IPS-18a (cell line): Measurements from ENCODE around the gene KRT35.

ENCODE experiments used
- H3K27ac ChIP-seq: one replicate; pipeline ENCODE4 v1.5.1; 2013; ENCODE audit warnings: low read length
- H3K27me3 ChIP-seq: one replicate; pipeline ENCODE4 v1.6.1; 2013; ENCODE audit warnings: mild to moderate bottlenecking, low read length; ENCODE audit not compliant: control insufficient read depth, insufficient read depth
- H3K36me3 ChIP-seq: one replicate; pipeline ENCODE4 v1.6.1; 2013; ENCODE audit warnings: low read depth, low read length; ENCODE audit not compliant: control insufficient read depth
- H3K4me1 ChIP-seq: one replicate; pipeline ENCODE4 v1.6.1; 2013; ENCODE audit warnings: low read depth, low read length; ENCODE audit not compliant: control insufficient read depth
- H3K4me3 ChIP-seq: one replicate; pipeline ENCODE4 v1.5.1; 2013; ENCODE audit warnings: low read length
- H3K9ac ChIP-seq: one replicate; pipeline ENCODE4 v1.6.1; 2013; ENCODE audit warnings: mild to moderate bottlenecking, low read length, moderate library complexity
- H3K9me3 ChIP-seq: one replicate; pipeline ENCODE4 v1.6.1; 2013; ENCODE audit warnings: low read depth, low read length; ENCODE audit not compliant: control insufficient read depth

KRT35 gene

DNA sequence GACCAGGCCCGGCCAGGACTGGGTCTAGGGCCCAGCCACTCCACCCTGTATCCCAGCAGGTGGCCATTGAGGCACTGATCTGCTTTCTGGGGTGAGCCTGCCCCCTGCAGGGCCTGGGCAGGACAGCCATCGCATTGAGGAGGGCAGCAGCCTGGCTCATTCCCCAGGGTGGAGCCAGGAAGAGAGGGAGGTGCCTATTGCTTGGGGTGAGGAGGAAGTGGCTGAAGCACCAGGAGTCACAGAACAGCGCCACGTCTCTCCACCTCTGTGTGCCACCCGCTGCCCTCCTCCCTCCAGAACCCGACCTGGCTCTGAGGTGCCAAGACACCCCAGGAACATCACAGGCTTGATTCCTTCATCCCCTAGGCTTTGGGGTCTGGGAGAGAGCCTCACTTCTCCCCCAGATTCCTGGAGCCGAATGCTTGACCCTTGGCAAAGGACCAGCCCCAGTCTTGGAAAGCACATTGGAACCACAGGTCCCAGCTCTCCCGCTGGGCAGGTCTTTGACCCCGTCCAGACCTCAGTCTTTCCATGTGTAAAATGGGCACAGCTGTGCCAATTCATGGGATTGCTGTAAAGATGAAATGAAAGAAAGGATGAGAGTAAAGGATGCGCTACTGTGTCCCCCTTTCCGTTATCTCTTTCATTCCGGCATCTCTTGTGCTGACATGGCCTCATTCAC, 16.0 kb upstream of the KRT35 start:
- no peaks in the 10 kb centered on the region for H3K36me3 ChIP-seq
- H3K9me3 ChIP-seq: no peaks in the 10 kb centered on the region
- no peak overlapping the region for H3K27ac ChIP-seq
- no peaks in the 10 kb centered on the region for H3K27me3 ChIP-seq
- peaks cover 16% of the 10 kb centered on the region for H3K4me1 ChIP-seq
- no peak overlapping the region for H3K4me3 ChIP-seq
- H3K9ac ChIP-seq: no peak overlapping the region

DNA sequence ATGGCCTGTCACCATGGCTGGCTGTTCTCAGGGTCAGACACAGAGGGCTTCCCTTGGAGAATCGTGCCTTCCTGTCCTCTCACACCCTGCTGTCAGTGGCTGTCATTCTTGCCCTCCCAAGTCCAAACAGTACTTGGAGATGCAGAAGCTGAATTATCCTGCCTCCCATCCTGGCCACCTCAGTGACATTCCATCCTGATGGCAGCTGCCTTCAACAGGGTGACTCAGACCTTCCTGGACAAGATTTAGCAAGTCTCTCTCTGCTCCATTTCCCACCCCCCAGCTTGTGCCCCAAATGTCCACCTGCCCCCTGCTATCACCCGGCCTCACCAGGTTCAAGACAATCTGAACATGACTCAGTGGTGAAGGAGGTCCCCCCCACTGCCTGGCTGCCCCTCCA, 13.6 kb upstream of the KRT35 start:
- Histone ChIP-seq H3K4me1 (no peaks in the 10 kb centered on the region), H3K27me3 (no peaks in the 10 kb centered on the region), H3K4me3 (no peak overlapping the region), H3K9me3 (no peaks in the 10 kb centered on the region), H3K27ac (no peak overlapping the region), H3K9ac (no peak overlapping the region), H3K36me3 (no peaks in the 10 kb centered on the region)

GRCh38 chr17:41492771-41493170, 11.8 kb upstream of the KRT35 start:
- no peaks in the 10 kb centered on the region for H3K4me1 ChIP-seq
- no peaks in the 10 kb centered on the region for H3K9me3 ChIP-seq
- H3K4me3 ChIP-seq: no peak overlapping the region
- H3K27ac ChIP-seq: no peak overlapping the region
- H3K27me3 ChIP-seq: no peaks in the 10 kb centered on the region
- H3K9ac ChIP-seq: no peak overlapping the region
- no peaks in the 10 kb centered on the region for H3K36me3 ChIP-seq

GRCh38 chr17:41492351-41492750, 11.4 kb upstream of the KRT35 start:
- H3K27ac ChIP-seq: no peak overlapping the region
- no peak overlapping the region for H3K4me3 ChIP-seq
- no peaks in the 10 kb centered on the region for H3K27me3 ChIP-seq
- no peaks in the 10 kb centered on the region for H3K36me3 ChIP-seq
- no peak overlapping the region for H3K9ac ChIP-seq
- no peaks in the 10 kb centered on the region for H3K9me3 ChIP-seq
- no peaks in the 10 kb centered on the region for H3K4me1 ChIP-seq

DNA sequence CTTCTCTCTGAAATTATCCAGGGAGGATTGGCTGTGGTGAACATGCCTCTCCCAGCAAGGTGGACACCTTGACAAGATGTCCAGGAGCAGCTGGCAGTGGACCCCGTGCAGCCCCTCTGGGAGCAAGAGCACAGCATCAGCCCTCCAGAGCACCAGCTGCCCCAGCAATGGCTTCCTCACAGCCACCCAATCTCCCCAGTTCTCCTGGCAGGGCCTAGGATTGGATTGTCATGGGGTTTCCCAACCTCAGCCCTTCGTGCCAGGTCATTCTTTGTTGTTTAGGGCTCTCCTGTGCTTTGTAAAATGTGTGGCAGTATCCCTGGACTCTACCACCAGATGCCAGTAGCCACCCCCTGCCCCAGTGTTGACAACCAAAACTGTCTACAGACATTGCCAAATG, 10.5 kb upstream of the KRT35 start:
- Histone ChIP-seq H3K36me3 (no peaks in the 10 kb centered on the region), H3K4me3 (no peak overlapping the region), H3K27me3 (no peaks in the 10 kb centered on the region), H3K9ac (no peak overlapping the region), H3K9me3 (no peaks in the 10 kb centered on the region), H3K4me1 (no peaks in the 10 kb centered on the region), H3K27ac (no peak overlapping the region)

GRCh38 chr17:41490000-41490990, 9.3 kb upstream of the KRT35 start:
- no peak overlapping the region for H3K27ac ChIP-seq
- no peaks in the 10 kb centered on the region for H3K9me3 ChIP-seq
- H3K4me3 ChIP-seq: no peak overlapping the region
- H3K4me1 ChIP-seq: no peaks in the 10 kb centered on the region
- no peak overlapping the region for H3K9ac ChIP-seq
- H3K27me3 ChIP-seq: no peaks in the 10 kb centered on the region
- H3K36me3 ChIP-seq: no peaks in the 10 kb centered on the region

DNA sequence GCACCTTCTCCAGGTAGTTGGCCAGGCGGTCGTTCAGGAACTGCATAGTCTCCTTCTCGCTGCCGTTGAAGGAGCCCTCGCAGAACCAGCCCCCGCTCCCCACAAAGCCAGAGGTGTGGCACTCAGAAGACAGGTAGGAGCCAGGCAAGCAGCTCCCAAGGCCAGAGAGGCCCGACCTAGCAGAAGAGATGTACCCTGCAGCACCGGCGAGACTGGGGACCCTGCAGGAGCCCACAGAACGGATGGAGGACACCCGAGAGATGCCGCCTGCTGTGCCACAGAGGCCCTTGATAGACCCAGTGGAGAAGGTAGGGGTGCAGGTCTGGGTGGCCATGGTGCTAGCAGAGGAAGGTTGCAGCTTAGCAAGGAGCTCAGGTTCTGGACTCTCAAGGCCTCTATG, 8.6 kb upstream of the KRT35 start, which contains the start of gene KRT36:
Gene KRT36, minus strand, starts transcription at position 380 of the 400 bp plus-strand sequence. Its CDS starts 46 bp downstream, at position 334.
- Histone ChIP-seq H3K27me3 (no peaks in the 10 kb centered on the region), H3K27ac (no peak within 1 kb of the TSS), H3K36me3 (no peaks in the 10 kb centered on the region), H3K9ac (no peak within 1 kb of the TSS), H3K9me3 (no peaks in the 10 kb centered on the region), H3K4me3 (no peak within 1 kb of the TSS), H3K4me1 (no peaks in the 10 kb centered on the region)

GRCh38 chr17:41486809-41487530, 6.0 kb upstream of the KRT35 start:
- H3K27ac ChIP-seq: no peak overlapping the region
- H3K36me3 ChIP-seq: no peaks in the 10 kb centered on the region
- H3K9me3 ChIP-seq: no peaks in the 10 kb centered on the region
- H3K4me1 ChIP-seq: no peaks in the 10 kb centered on the region
- H3K27me3 ChIP-seq: no peaks in the 10 kb centered on the region
- no peak overlapping the region for H3K9ac ChIP-seq
- H3K4me3 ChIP-seq: no peak overlapping the region

DNA sequence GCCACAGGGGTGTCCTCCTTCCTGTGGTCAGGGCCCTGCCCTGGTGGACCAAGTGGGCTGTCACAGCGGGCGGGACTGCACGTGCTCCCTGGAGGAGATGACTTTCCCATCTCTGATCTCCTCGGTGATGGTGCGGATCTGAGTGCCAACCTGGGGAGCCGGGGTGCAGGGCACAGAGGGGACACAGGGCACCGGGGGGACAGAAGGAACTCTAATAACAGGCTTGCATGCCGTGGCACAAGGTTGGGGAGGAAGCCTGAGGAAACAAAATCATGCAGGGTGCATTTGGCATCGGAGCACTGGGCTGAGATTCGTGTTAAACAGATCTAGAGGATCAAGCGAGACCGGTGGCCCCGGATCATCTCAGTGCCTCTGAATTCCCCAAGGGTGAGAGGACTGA, 5.4 kb upstream of the KRT35 start:
- H3K27ac ChIP-seq: no peak overlapping the region
- no peak overlapping the region for H3K4me3 ChIP-seq
- no peaks in the 10 kb centered on the region for H3K4me1 ChIP-seq
- H3K9me3 ChIP-seq: no peaks in the 10 kb centered on the region
- H3K36me3 ChIP-seq: no peaks in the 10 kb centered on the region
- no peak overlapping the region for H3K9ac ChIP-seq
- no peaks in the 10 kb centered on the region for H3K27me3 ChIP-seq

- Histone ChIP-seq H3K27me3 (no peaks in the 10 kb centered on the region), H3K9ac (no peak overlapping the region), H3K4me3 (no peak overlapping the region), H3K27ac (no peak overlapping the region), H3K36me3 (no peaks in the 10 kb centered on the region), H3K4me1 (no peaks in the 10 kb centered on the region), H3K9me3 (no peaks in the 10 kb centered on the region)
These were observed 4.3 kb upstream of the KRT35 start for GRCh38 chr17:41484920-41485904.
